Measurements from ENCODE around the gene FKBP14. TPM values are rescaled to one million over a fixed set of nuclear protein-coding genes. Genes with fewer than 3 reads are reported as not detected.
A peak's percentile ranks its signal among the peaks of the same experiment; 100 is the strongest.

FKBP14 gene
- polyA plus RNA-seq (2013, experiment 1 of 2), result 5.4 TPM
- 4.9 TPM for polyA plus RNA-seq (2013, experiment 2 of 2)

- no peak within 1 kb of the TSS for H2BK15ac ChIP-seq (ENCODE audit: low read length)
These were observed at the start of gene FKBP14 for GRCh38 chr7:30026229-30027064. Gene FKBP14 (minus strand): TSS chr7:30026702. CDS start chr7:30026508, 194 bp downstream.

GRCh38 chr7:30074422-30075030 is 48.0 kb upstream of the FKBP14 start:
- Histone ChIP-seq H3K4me2 (ENCODE audit: insufficient read depth, low read length, poor library complexity, severe bottlenecking) (no peak overlapping the region), H4K91ac (ENCODE audit: low read depth, low read length, poor library complexity) (no peak overlapping the region), H3K14ac (ENCODE audit: low read length) (no peak overlapping the region), H4K8ac (ENCODE audit: low read depth, low read length) (no peak overlapping the region), H3K79me1 (ENCODE audit: low read depth, low read length) (no peaks in the 10 kb centered on the region), H3K36me3 (replicated peaks in 1 of 2; ENCODE audit: control insufficient read depth in 2 of 2, insufficient read depth in 2 of 2, low read length in 2 of 2) (peaks cover 15 to 89% of the 10 kb centered on the region in 2 donors), H2BK12ac (ENCODE audit: low read length) (no peak overlapping the region), H3K23ac (ENCODE audit: low read depth, low read length, poor library complexity) (no peak overlapping the region), H3K9me3 (replicated peaks in 1 of 2; ENCODE audit: control insufficient read depth in 2 of 2, insufficient read depth in 1 of 2, low read depth in 1 of 2, low read length in 2 of 2) (no peaks in the 10 kb centered on the region), H3K27me3 (ENCODE audit: control insufficient read depth in 3 of 3, insufficient read depth in 3 of 3, low read depth in 1 of 3, low read length in 3 of 3) (no peaks in the 10 kb centered on the region), H2AK5ac (ENCODE audit: low read depth, low read length) (no peak overlapping the region), H2AFZ (ENCODE audit: low read length) (no peak overlapping the region), H3K4me1 (ENCODE audit: control insufficient read depth in 2 of 2, insufficient read depth in 1 of 2, low read depth in 1 of 2, low read length in 2 of 2) (no peaks in the 10 kb centered on the region), H3K27ac (replicated peaks; ENCODE audit: low read length) (no peak overlapping the region), H2BK5ac (ENCODE audit: low read length) (no peak overlapping the region), H3K4ac (ENCODE audit: low read length) (no peak overlapping the region), H2BK120ac (ENCODE audit: low read depth, low read length) (no peak overlapping the region), H3K18ac (ENCODE audit: low read length) (no peak overlapping the region), H3K4me3 (ENCODE audit: low read length in 2 of 2) (no peak overlapping the region), H2BK15ac (ENCODE audit: low read length) (no peak overlapping the region), H3K9ac (ENCODE audit: low read depth, low read length, poor library complexity) (no peak overlapping the region)
- WGBS, 2 donors (ENCODE audit: extremely low coverage in 2 of 2, insufficient read length in 2 of 2, insufficient replicate concordance in 1 of 2), result no CpG with 5 or more reads among the region's 1 CpG
- DNase-seq (ENCODE audit: low spot score), result no peak

More at GRCh38 chr7:30026229-30027064, at the start of gene FKBP14:
- peak within 1 kb of the TSS; percentile 85 for H3K4me2 ChIP-seq (ENCODE audit: insufficient read depth, low read length, poor library complexity, severe bottlenecking)
- DNase-seq (ENCODE audit: low spot score), result peak; percentile 96
- H3K4me3 ChIP-seq (ENCODE audit: low read length in 2 of 2), result peak within 1 kb of the TSS; percentile 81
- H3K9me3 ChIP-seq (replicated peaks in 1 of 2; ENCODE audit: control insufficient read depth in 2 of 2, insufficient read depth in 1 of 2, low read depth in 1 of 2, low read length in 2 of 2), result no peaks in the 10 kb centered on the region
- H2BK12ac ChIP-seq (ENCODE audit: low read length), result no peak within 1 kb of the TSS
- H3K27me3 ChIP-seq (ENCODE audit: control insufficient read depth in 3 of 3, insufficient read depth in 3 of 3, low read depth in 1 of 3, low read length in 3 of 3), result no peaks in the 10 kb centered on the region
- H2BK5ac ChIP-seq (ENCODE audit: low read length), result no peak within 1 kb of the TSS
- no peak within 1 kb of the TSS for H3K27ac ChIP-seq (replicated peaks; ENCODE audit: low read length)
- H2AFZ ChIP-seq (ENCODE audit: low read length), result peak within 1 kb of the TSS; percentile 92
- no peak within 1 kb of the TSS for H3K23ac ChIP-seq (ENCODE audit: low read depth, low read length, poor library complexity)
- peaks cover 10 to 13% of the 10 kb centered on the region in 2 donors for H3K4me1 ChIP-seq (ENCODE audit: control insufficient read depth in 2 of 2, insufficient read depth in 1 of 2, low read depth in 1 of 2, low read length in 2 of 2)
- no peak within 1 kb of the TSS for H3K18ac ChIP-seq (ENCODE audit: low read length)
- no peak within 1 kb of the TSS for H4K91ac ChIP-seq (ENCODE audit: low read depth, low read length, poor library complexity)
- no peak within 1 kb of the TSS for H2AK5ac ChIP-seq (ENCODE audit: low read depth, low read length)
- H4K8ac ChIP-seq (ENCODE audit: low read depth, low read length), result no peak within 1 kb of the TSS
- no peak within 1 kb of the TSS for H3K14ac ChIP-seq (ENCODE audit: low read length)
- no peak within 1 kb of the TSS for H3K9ac ChIP-seq (ENCODE audit: low read depth, low read length, poor library complexity)
- H3K36me3 ChIP-seq (replicated peaks in 1 of 2; ENCODE audit: control insufficient read depth in 2 of 2, insufficient read depth in 2 of 2, low read length in 2 of 2), result peaks cover 0 to 4% of the 10 kb centered on the region in 2 donors
- H3K4ac ChIP-seq (ENCODE audit: low read length), result no peak within 1 kb of the TSS
- H3K79me1 ChIP-seq (ENCODE audit: low read depth, low read length), result peaks cover 5% of the 10 kb centered on the region
- H2BK120ac ChIP-seq (ENCODE audit: low read depth, low read length), result no peak within 1 kb of the TSS
- no CpG with 5 or more reads among the region's 35 CpGs for WGBS, 2 donors (ENCODE audit: extremely low coverage in 2 of 2, insufficient read length in 2 of 2, insufficient replicate concordance in 1 of 2)

GRCh38 chr7:30072735-30073134 is 46.2 kb upstream of the FKBP14 start:
- Histone ChIP-seq H4K8ac (ENCODE audit: low read depth, low read length) (no peak overlapping the region), H3K79me1 (ENCODE audit: low read depth, low read length) (no peaks in the 10 kb centered on the region), H3K27ac (replicated peaks; ENCODE audit: low read length) (no peak overlapping the region), H3K9ac (ENCODE audit: low read depth, low read length, poor library complexity) (no peak overlapping the region), H2AK5ac (ENCODE audit: low read depth, low read length) (no peak overlapping the region), H3K23ac (ENCODE audit: low read depth, low read length, poor library complexity) (no peak overlapping the region), H2AFZ (ENCODE audit: low read length) (no peak overlapping the region), H3K36me3 (replicated peaks in 1 of 2; ENCODE audit: control insufficient read depth in 2 of 2, insufficient read depth in 2 of 2, low read length in 2 of 2) (peaks cover 8 to 89% of the 10 kb centered on the region in 2 donors), H3K4me1 (ENCODE audit: control insufficient read depth in 2 of 2, insufficient read depth in 1 of 2, low read depth in 1 of 2, low read length in 2 of 2) (no peaks in the 10 kb centered on the region), H2BK5ac (ENCODE audit: low read length) (no peak overlapping the region), H3K4me3 (ENCODE audit: low read length in 2 of 2) (no peak overlapping the region), H4K91ac (ENCODE audit: low read depth, low read length, poor library complexity) (no peak overlapping the region), H3K14ac (ENCODE audit: low read length) (no peak overlapping the region), H3K18ac (ENCODE audit: low read length) (no peak overlapping the region), H2BK12ac (ENCODE audit: low read length) (no peak overlapping the region), H3K9me3 (replicated peaks in 1 of 2; ENCODE audit: control insufficient read depth in 2 of 2, insufficient read depth in 1 of 2, low read depth in 1 of 2, low read length in 2 of 2) (no peaks in the 10 kb centered on the region), H2BK120ac (ENCODE audit: low read depth, low read length) (no peak overlapping the region), H3K4ac (ENCODE audit: low read length) (no peak overlapping the region), H3K27me3 (ENCODE audit: control insufficient read depth in 3 of 3, insufficient read depth in 3 of 3, low read depth in 1 of 3, low read length in 3 of 3) (no peaks in the 10 kb centered on the region), H3K4me2 (ENCODE audit: insufficient read depth, low read length, poor library complexity, severe bottlenecking) (no peak overlapping the region), H2BK15ac (ENCODE audit: low read length) (no peak overlapping the region)
- WGBS, 2 donors (ENCODE audit: extremely low coverage in 2 of 2, insufficient read length in 2 of 2, insufficient replicate concordance in 1 of 2), result no CpG with 5 or more reads among the region's 1 CpG
- no peak for DNase-seq (ENCODE audit: low spot score)

GRCh38 chr7:30070052-30070451 is 43.5 kb upstream of the FKBP14 start:
- Histone ChIP-seq H3K4ac (ENCODE audit: low read length) (no peak overlapping the region), H3K9me3 (replicated peaks in 1 of 2; ENCODE audit: control insufficient read depth in 2 of 2, insufficient read depth in 1 of 2, low read depth in 1 of 2, low read length in 2 of 2) (no peaks in the 10 kb centered on the region), H4K91ac (ENCODE audit: low read depth, low read length, poor library complexity) (no peak overlapping the region), H4K8ac (ENCODE audit: low read depth, low read length) (no peak overlapping the region), H2BK15ac (ENCODE audit: low read length) (no peak overlapping the region), H3K27ac (replicated peaks; ENCODE audit: low read length) (no peak overlapping the region), H3K36me3 (replicated peaks in 1 of 2; ENCODE audit: control insufficient read depth in 2 of 2, insufficient read depth in 2 of 2, low read length in 2 of 2) (peaks cover 7 to 92% of the 10 kb centered on the region in 2 donors), H3K27me3 (ENCODE audit: control insufficient read depth in 3 of 3, insufficient read depth in 3 of 3, low read depth in 1 of 3, low read length in 3 of 3) (no peaks in the 10 kb centered on the region), H3K14ac (ENCODE audit: low read length) (no peak overlapping the region), H2AK5ac (ENCODE audit: low read depth, low read length) (no peak overlapping the region), H3K23ac (ENCODE audit: low read depth, low read length, poor library complexity) (no peak overlapping the region), H2BK120ac (ENCODE audit: low read depth, low read length) (no peak overlapping the region), H3K4me1 (ENCODE audit: control insufficient read depth in 2 of 2, insufficient read depth in 1 of 2, low read depth in 1 of 2, low read length in 2 of 2) (no peaks in the 10 kb centered on the region), H2AFZ (ENCODE audit: low read length) (no peak overlapping the region), H3K4me3 (ENCODE audit: low read length in 2 of 2) (no peak overlapping the region), H2BK5ac (ENCODE audit: low read length) (no peak overlapping the region), H3K18ac (ENCODE audit: low read length) (no peak overlapping the region), H3K79me1 (ENCODE audit: low read depth, low read length) (no peaks in the 10 kb centered on the region), H3K4me2 (ENCODE audit: insufficient read depth, low read length, poor library complexity, severe bottlenecking) (no peak overlapping the region), H2BK12ac (ENCODE audit: low read length) (no peak overlapping the region), H3K9ac (ENCODE audit: low read depth, low read length, poor library complexity) (no peak overlapping the region)
- no CpG with 5 or more reads among the region's 1 CpG for WGBS, 2 donors (ENCODE audit: extremely low coverage in 2 of 2, insufficient read length in 2 of 2, insufficient replicate concordance in 1 of 2)
- no peak for DNase-seq (ENCODE audit: low spot score)

Data from neuronal stem cell (in vitro differentiated cells).